Neuron (in vitro differentiated cells): ENCODE data around the gene DBET.
A peak's percentile ranks its signal among the peaks of the same experiment; 100 is the strongest.
"Not testable (repeated sequence)": the region's sequence is repeated elsewhere in the genome, so short reads cannot be mapped to it uniquely, and the experiment has no call there.

Experiments
- H2AFZ ChIP-seq: one replicate; pipeline ENCODE4 v1.6.1; 2013; ENCODE audit warnings: low read depth, mild to moderate bottlenecking, inconsistent platforms, low read length, moderate library complexity
- H3K27me3 ChIP-seq: one replicate; pipeline ENCODE4 v1.6.1; 2013; ENCODE audit warnings: low read length; ENCODE audit not compliant: insufficient read depth
- H3K36me3 ChIP-seq: one replicate; pipeline ENCODE4 v1.6.1; 2013; ENCODE audit warnings: low read length; ENCODE audit not compliant: insufficient read depth
- H3K4me1 ChIP-seq: one replicate; pipeline ENCODE4 v1.6.1; 2013; ENCODE audit warnings: low read length; ENCODE audit not compliant: insufficient read depth
- H3K4me3 ChIP-seq: 2 replicates; pipeline ENCODE4 v1.5.1; 2013; ENCODE audit warnings: mild to moderate bottlenecking, low read length, moderate library complexity
- H3K9me3 ChIP-seq: one replicate; pipeline ENCODE4 v1.6.1; 2013; ENCODE audit warnings: low read length

The DBET gene

GRCh38 chr4:190064342-190064741 lies at the start of gene DBET:
TSS of gene DBET (plus strand) at chr4:190064502.
- H3K36me3 ChIP-seq, H2AFZ ChIP-seq, H3K4me3 ChIP-seq, H3K9me3 ChIP-seq, H3K4me1 ChIP-seq, H3K27me3 ChIP-seq: not testable (repeated sequence)

- H3K27me3 ChIP-seq = peaks cover 65% of the 10 kb centered on the region
- peaks cover 5% of the 10 kb centered on the region for H3K4me1 ChIP-seq
- H3K4me3 ChIP-seq = peak overlapping the region; percentile 26
- peaks cover 7% of the 10 kb centered on the region for H3K9me3 ChIP-seq
- H3K36me3 ChIP-seq = no peaks in the 10 kb centered on the region
- H2AFZ ChIP-seq = no peak overlapping the region
Measured at GRCh38 chr4:190014771-190015537, 49.3 kb upstream of the DBET start.

DNA sequence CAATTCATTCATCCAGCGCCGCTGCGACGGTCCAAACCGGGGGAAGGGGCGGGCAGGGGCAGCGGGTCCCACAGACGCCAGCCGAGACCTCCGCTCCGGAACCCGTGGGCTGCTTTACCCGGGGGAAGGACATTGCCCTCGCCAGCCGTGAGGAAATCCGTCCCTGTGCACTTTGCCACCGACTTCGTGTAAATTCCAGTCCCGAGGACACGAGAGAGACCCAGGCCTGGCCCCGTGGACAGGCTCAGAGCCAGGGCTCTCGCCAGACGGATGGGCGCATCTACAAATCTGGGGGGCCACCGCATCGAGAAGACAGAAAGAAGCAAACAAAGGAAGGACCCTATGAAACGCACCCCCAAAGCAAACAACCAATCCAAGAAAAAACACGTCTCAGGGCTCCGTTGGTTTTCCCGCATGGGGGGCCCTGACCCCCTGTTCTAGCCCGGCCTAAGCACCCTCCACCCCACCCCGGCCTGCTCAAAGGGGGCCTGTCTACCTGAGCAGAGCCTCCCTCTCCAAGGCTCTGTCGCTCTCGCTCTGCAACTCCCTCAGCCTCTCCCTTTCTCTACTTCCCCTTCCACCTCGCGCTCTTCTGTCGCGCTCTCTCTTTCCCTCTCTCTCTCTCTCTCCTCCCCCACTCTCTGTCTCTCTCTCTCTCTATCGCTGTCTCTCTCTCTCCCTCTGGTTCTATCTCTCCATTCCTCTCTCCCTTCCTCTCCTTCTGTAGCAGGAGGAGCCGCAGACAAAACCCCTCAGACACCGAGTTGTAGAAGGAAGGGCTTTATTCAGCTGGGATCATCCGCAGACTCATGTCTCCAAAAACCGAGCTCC lies 48.5 kb upstream of the DBET start:
- Histone ChIP-seq H3K27me3 (peaks cover 73% of the 10 kb centered on the region), H3K9me3 (peaks cover 7% of the 10 kb centered on the region), H3K4me3 (no peak overlapping the region), H3K36me3 (no peaks in the 10 kb centered on the region), H2AFZ (no peak overlapping the region), H3K4me1 (peaks cover 5% of the 10 kb centered on the region)

GRCh38 chr4:190016369-190017289 lies 47.7 kb upstream of the DBET start:
- Histone ChIP-seq H3K36me3 (no peaks in the 10 kb centered on the region), H3K4me3 (no peak overlapping the region), H3K4me1 (peaks cover 5% of the 10 kb centered on the region), H3K27me3 (peaks cover 79% of the 10 kb centered on the region), H3K9me3 (peaks cover 7% of the 10 kb centered on the region), H2AFZ (peak overlapping the region; percentile 35)

DNA sequence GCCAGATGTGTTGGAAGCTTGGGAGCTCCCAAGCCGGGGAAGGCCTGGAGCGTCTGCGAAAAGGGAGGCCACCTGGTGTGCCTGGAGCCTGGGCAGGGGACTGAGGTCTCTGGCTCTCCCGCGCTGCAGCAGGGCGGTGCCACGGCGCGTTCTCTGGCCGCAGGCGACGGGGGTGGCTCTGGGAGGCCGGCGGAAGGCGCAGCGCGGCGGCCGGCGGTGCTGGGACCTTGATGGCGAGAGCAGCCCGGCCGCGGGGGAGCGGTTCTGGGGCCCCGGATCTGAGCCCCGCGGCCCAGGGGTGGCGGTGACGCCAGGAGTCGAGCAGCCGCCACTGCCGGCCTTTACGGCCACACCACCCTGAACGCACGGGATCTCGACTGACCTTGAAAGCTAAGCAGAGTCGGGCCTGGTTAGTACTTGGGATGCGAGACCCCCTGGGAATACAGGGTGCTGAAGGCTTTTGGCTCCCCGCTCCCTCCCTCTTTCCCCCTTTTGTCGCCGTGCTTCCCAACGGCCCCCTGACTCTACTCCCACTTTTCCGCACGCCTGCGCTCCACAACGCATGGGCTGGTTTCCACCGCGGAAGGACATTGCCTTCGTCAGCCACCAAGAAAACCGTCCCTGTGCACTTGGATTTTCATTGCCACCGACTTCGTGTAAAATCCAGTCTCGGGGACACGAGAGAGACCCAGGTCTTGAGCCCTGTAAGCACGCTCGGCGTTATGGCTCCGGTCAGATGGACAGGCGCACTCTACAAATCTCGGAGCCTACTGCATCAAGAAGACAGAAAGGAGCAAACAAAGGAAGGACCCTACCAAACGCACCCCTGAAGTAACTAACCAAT lies 46.7 kb upstream of the DBET start:
- H2AFZ ChIP-seq = peak overlapping the region; percentile 35
- H3K27me3 ChIP-seq = peaks cover 76% of the 10 kb centered on the region
- peaks cover 6% of the 10 kb centered on the region for H3K9me3 ChIP-seq
- peaks cover 5% of the 10 kb centered on the region for H3K4me1 ChIP-seq
- H3K4me3 ChIP-seq = peak overlapping the region; percentile 23
- H3K36me3 ChIP-seq = no peaks in the 10 kb centered on the region

DNA sequence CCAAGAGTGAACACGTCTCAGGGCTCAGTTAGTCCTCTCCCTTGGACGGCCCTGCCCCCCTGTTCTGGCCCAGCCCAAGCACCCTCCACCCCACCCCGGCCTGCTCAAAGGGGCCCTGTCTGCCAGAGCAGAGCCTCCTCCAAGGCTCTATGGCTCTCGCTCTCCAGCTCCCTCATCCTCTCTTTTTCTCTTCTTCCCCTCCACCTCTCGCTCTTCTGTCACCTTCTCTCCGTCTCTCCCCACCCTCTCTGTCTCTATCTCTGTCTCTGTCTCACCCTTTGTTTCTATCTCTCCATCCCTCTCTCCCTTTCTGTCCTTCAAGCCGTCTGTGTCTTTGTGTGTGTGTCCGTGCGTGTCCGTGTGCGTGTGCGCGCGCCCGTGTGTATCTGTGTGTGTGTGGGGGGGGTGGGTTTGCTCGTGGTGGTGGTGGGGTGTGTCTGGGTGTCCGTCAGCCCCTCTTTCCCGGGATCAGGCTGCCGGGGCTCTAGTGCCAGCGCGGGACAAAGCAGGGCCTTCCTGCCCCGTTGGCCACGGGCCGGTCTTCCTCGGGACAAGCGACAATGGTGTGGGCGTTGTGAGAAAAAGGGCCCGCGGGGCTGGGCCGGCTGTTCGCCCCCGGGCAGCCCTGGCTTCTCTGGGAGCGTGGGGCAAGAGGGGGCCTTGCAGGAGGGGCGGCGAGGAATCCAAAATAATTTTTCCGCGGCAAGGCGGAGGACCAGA lies 45.9 kb upstream of the DBET start:
- Histone ChIP-seq H3K9me3 (peaks cover 2% of the 10 kb centered on the region), H3K36me3 (no peaks in the 10 kb centered on the region), H3K27me3 (peaks cover 77% of the 10 kb centered on the region), H2AFZ (no peak overlapping the region), H3K4me1 (peaks cover 5% of the 10 kb centered on the region), H3K4me3 (no peak overlapping the region)

DNA sequence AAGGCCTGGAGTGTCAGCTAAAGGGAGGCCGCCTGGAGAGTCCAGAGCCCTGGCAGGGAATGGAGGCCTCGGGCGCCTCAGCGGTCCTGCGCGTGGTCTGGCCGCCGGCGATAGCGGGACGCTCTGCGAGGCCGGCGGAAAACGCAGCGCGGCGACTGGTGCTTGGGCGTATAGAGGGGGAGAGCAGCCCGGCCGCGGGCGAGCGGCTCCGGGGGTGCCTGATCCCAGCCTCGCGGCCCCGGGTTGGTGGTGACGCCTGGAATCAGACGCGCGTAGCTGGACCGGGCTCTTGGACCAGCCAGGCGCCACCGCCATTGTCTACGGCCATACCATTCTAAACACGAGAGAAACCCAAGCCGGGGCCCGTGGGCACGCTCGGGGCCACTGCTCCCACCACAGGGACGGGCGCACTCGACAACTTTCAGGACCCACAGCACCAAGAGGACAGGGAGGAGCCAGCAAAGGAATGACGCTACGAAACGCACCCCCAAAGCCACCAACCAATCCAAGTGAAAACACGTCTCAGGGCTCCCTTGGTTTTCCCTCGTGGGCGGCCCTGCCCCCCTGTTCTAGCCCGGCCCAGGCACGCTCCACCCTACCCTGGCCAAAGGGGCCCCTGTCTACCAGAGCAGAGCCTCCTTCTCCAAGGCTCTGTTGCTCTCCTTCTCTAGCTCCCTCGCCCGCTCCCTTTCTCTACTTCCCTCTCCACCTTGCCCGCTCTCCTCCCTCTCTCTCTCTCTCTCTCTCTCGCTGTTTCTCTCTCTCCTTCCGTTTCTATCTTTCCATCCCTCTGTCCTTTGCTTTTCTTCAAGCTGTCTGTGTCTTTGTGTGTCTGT lies 45.1 kb upstream of the DBET start:
- H3K27me3 ChIP-seq = peaks cover 74% of the 10 kb centered on the region
- no peak overlapping the region for H2AFZ ChIP-seq
- H3K9me3 ChIP-seq = peaks cover 2% of the 10 kb centered on the region
- H3K4me3 ChIP-seq = no peak overlapping the region
- no peaks in the 10 kb centered on the region for H3K36me3 ChIP-seq
- peaks cover 5% of the 10 kb centered on the region for H3K4me1 ChIP-seq

DNA sequence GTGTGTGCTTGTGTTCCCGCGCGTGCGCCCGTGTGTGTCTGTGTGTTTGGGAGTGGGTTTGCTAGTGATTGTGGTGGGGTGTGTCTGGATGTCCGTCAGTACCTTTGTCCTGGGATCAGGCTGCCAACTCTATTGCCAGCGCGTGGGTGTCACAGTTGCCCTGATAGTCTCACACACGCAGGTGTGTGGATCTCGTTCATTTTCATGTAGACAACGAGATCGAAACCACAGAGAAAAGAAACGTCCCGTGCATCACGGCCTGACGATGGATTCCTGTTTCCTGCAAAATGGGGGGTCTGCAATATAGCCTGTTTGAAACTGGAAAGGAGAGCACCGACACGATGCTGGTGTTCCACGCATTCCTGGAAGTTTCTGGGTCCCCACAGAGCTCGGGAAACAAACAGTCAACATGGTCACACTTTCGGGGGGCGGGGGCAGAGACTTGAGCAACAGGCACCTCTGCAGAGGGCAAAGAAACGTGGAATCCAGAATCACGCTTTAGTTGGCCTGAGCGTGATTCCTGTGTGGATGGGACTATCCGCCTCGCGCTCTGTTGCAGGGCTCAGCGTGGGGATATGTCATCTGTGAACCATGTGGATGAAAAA lies 44.3 kb upstream of the DBET start:
- H3K4me1 ChIP-seq, H3K36me3 ChIP-seq, H3K4me3 ChIP-seq, H3K9me3 ChIP-seq, H2AFZ ChIP-seq: not testable (repeated sequence)
- H3K27me3 ChIP-seq = peaks cover 67% of the 10 kb centered on the region

GRCh38 chr4:190020790-190021717 lies 43.2 kb upstream of the DBET start:
- H2AFZ ChIP-seq = no peak overlapping the region
- H3K4me3 ChIP-seq = peak overlapping the region; percentile 32
- peaks cover 56% of the 10 kb centered on the region for H3K27me3 ChIP-seq
- no peaks in the 10 kb centered on the region for H3K9me3 ChIP-seq
- no peaks in the 10 kb centered on the region for H3K36me3 ChIP-seq
- peaks cover 5% of the 10 kb centered on the region for H3K4me1 ChIP-seq

- peaks cover 47% of the 10 kb centered on the region for H3K27me3 ChIP-seq
- H2AFZ ChIP-seq, H3K36me3 ChIP-seq, H3K4me1 ChIP-seq, H3K9me3 ChIP-seq, H3K4me3 ChIP-seq: not testable (repeated sequence)
Measured at GRCh38 chr4:190021973-190022372, 42.3 kb upstream of the DBET start.
